ENCODE results near the gene ABI3BP.

DNA sequence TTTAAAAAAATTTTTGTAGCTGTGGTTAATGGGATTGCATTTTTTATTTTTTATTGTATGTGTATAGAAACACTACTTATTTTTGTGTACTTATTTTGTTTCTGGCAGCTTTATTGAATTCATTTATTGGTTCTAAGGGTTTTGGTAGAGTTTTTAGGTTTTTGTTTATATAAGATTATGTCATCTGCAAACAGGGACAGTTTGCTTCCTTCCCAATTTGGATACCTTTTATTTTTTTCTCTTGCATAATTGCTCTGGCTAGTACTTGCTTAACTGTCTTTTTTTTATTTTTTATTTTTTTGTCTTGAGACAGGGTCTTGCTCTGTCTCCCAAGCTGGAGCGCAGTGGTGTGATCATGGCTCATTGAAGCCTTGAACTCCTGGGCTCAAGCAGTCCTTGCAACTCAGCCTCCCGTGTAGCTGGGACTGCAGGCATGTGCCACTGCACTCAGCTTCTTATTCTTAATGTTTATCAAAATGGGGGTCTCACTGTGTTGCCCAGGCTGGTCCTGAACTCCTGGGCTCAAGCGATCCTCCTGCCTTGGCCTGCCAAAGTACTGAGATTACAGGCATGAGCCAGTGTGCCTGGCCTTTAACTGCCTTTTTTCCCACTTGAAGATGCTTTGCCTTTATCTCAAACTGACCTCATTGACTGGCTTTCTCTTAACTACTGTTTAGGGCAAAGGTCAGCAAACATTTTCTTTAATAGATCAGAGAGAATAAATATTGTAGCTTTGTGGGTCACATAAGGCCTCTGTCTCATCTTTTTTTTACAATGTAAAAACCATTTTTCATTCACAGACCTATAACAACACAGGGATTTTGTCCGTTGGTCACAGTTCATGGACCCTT lies 275.4 kb downstream of the ABI3BP start:
- no peak for TF ChIP-seq GATA2 (IDR thresholded peaks at IDR 0.05; ENCODE audit: low read depth, low read length)
- TF ChIP-seq GATA3 (IDR thresholded peaks at IDR 0.05; ENCODE audit: low read depth, low read length), result no peak

Measured in SH-SY5Y (cell line).